Measurements from ENCODE around the gene RASL12.

- TF ChIP-seq POLR2A (IDR thresholded peaks at IDR 0.05) (no peak), CTCF (IDR thresholded peaks at IDR 0.05) (no peak)
Measured at GRCh38 chr15:65087873-65088642, 20.3 kb upstream of the RASL12 start.
